ENCODE measurements around the gene SEC31A.

GRCh38 chr4:82852751-82853285 is 38.1 kb downstream of the SEC31A start:
- no peak for TF ChIP-seq CTCF (IDR thresholded peaks at IDR 0.05; ENCODE audit: low read length)
- TF ChIP-seq EZH2 (IDR thresholded peaks at IDR 0.05; ENCODE audit: borderline replicate concordance, low read length): no peak

Data from OCI-LY1 (cell line).